ENCODE measurements around the gene SIPA1L3.

The SIPA1L3 gene

GRCh38 chr19:38082256-38083118, 175.5 kb downstream of the SIPA1L3 start:
- Histone ChIP-seq H3K4me2 (ENCODE audit: insufficient read depth, low read length, poor library complexity, severe bottlenecking) (no peak overlapping the region), H3K9ac (ENCODE audit: low read depth, low read length, poor library complexity) (no peak overlapping the region), H3K18ac (ENCODE audit: low read length) (no peak overlapping the region), H3K27me3 (ENCODE audit: control insufficient read depth in 3 of 3, insufficient read depth in 3 of 3, low read depth in 1 of 3, low read length in 3 of 3) (no peaks in the 10 kb centered on the region), H4K91ac (ENCODE audit: low read depth, low read length, poor library complexity) (no peak overlapping the region), H2BK15ac (ENCODE audit: low read length) (no peak overlapping the region), H3K27ac (replicated peaks; ENCODE audit: low read length) (no peak overlapping the region), H3K4ac (ENCODE audit: low read length) (no peak overlapping the region), H2BK12ac (ENCODE audit: low read length) (no peak overlapping the region), H3K23ac (ENCODE audit: low read depth, low read length, poor library complexity) (no peak overlapping the region), H3K79me1 (ENCODE audit: low read depth, low read length) (peaks cover 2% of the 10 kb centered on the region), H4K8ac (ENCODE audit: low read depth, low read length) (no peak overlapping the region), H2AFZ (ENCODE audit: low read length) (no peak overlapping the region), H3K9me3 (replicated peaks in 1 of 2; ENCODE audit: control insufficient read depth in 2 of 2, insufficient read depth in 1 of 2, low read depth in 1 of 2, low read length in 2 of 2) (no peaks in the 10 kb centered on the region), H2BK120ac (ENCODE audit: low read depth, low read length) (no peak overlapping the region), H3K4me3 (ENCODE audit: low read length in 2 of 2) (no peak overlapping the region), H3K4me1 (ENCODE audit: control insufficient read depth in 2 of 2, insufficient read depth in 1 of 2, low read depth in 1 of 2, low read length in 2 of 2) (peaks cover 0 to 3% of the 10 kb centered on the region in 2 donors), H2AK5ac (ENCODE audit: low read depth, low read length) (no peak overlapping the region), H3K14ac (ENCODE audit: low read length) (no peak overlapping the region), H3K36me3 (replicated peaks in 1 of 2; ENCODE audit: control insufficient read depth in 2 of 2, insufficient read depth in 2 of 2, low read length in 2 of 2) (peaks cover 8 to 28% of the 10 kb centered on the region in 2 donors), H2BK5ac (ENCODE audit: low read length) (no peak overlapping the region)
- no peak for DNase-seq (ENCODE audit: low spot score)
- no CpG with 5 or more reads among the region's 78 CpGs for WGBS, 2 donors (ENCODE audit: extremely low coverage in 2 of 2, insufficient read length in 2 of 2, insufficient replicate concordance in 1 of 2)

- Histone ChIP-seq H3K9ac (ENCODE audit: low read depth, low read length, poor library complexity) (no peak overlapping the region), H2BK120ac (ENCODE audit: low read depth, low read length) (no peak overlapping the region), H3K36me3 (replicated peaks in 1 of 2; ENCODE audit: control insufficient read depth in 2 of 2, insufficient read depth in 2 of 2, low read length in 2 of 2) (peaks cover 17 to 41% of the 10 kb centered on the region in 2 donors), H2AK5ac (ENCODE audit: low read depth, low read length) (no peak overlapping the region), H2AFZ (ENCODE audit: low read length) (no peak overlapping the region), H4K91ac (ENCODE audit: low read depth, low read length, poor library complexity) (no peak overlapping the region), H3K9me3 (replicated peaks in 1 of 2; ENCODE audit: control insufficient read depth in 2 of 2, insufficient read depth in 1 of 2, low read depth in 1 of 2, low read length in 2 of 2) (no peaks in the 10 kb centered on the region), H4K8ac (ENCODE audit: low read depth, low read length) (no peak overlapping the region), H3K18ac (ENCODE audit: low read length) (no peak overlapping the region), H3K14ac (ENCODE audit: low read length) (no peak overlapping the region), H3K27me3 (ENCODE audit: control insufficient read depth in 3 of 3, insufficient read depth in 3 of 3, low read depth in 1 of 3, low read length in 3 of 3) (no peaks in the 10 kb centered on the region), H3K79me1 (ENCODE audit: low read depth, low read length) (peaks cover 5% of the 10 kb centered on the region), H3K4me2 (ENCODE audit: insufficient read depth, low read length, poor library complexity, severe bottlenecking) (no peak overlapping the region), H2BK5ac (ENCODE audit: low read length) (no peak overlapping the region), H3K23ac (ENCODE audit: low read depth, low read length, poor library complexity) (no peak overlapping the region), H3K4me3 (ENCODE audit: low read length in 2 of 2) (no peak overlapping the region), H2BK12ac (ENCODE audit: low read length) (no peak overlapping the region), H2BK15ac (ENCODE audit: low read length) (no peak overlapping the region), H3K27ac (replicated peaks; ENCODE audit: low read length) (no peak overlapping the region), H3K4ac (ENCODE audit: low read length) (no peak overlapping the region), H3K4me1 (ENCODE audit: control insufficient read depth in 2 of 2, insufficient read depth in 1 of 2, low read depth in 1 of 2, low read length in 2 of 2) (peaks cover 0 to 3% of the 10 kb centered on the region in 2 donors)
- no peak for DNase-seq (ENCODE audit: low spot score)
- no CpG with 5 or more reads among the region's 7 CpGs for WGBS, 2 donors (ENCODE audit: extremely low coverage in 2 of 2, insufficient read length in 2 of 2, insufficient replicate concordance in 1 of 2)
Observed at GRCh38 chr19:38084196-38084595, 177.2 kb downstream of the SIPA1L3 start.

GRCh38 chr19:38089440-38089839, 182.4 kb downstream of the SIPA1L3 start:
- Histone ChIP-seq H2AK5ac (ENCODE audit: low read depth, low read length) (no peak overlapping the region), H3K27ac (replicated peaks; ENCODE audit: low read length) (no peak overlapping the region), H3K4ac (ENCODE audit: low read length) (no peak overlapping the region), H3K27me3 (ENCODE audit: control insufficient read depth in 3 of 3, insufficient read depth in 3 of 3, low read depth in 1 of 3, low read length in 3 of 3) (no peaks in the 10 kb centered on the region), H3K36me3 (replicated peaks in 1 of 2; ENCODE audit: control insufficient read depth in 2 of 2, insufficient read depth in 2 of 2, low read length in 2 of 2) (peaks cover 10 to 45% of the 10 kb centered on the region in 2 donors), H3K79me1 (ENCODE audit: low read depth, low read length) (peaks cover 3% of the 10 kb centered on the region), H3K9me3 (replicated peaks in 1 of 2; ENCODE audit: control insufficient read depth in 2 of 2, insufficient read depth in 1 of 2, low read depth in 1 of 2, low read length in 2 of 2) (no peaks in the 10 kb centered on the region), H2BK120ac (ENCODE audit: low read depth, low read length) (no peak overlapping the region), H2BK5ac (ENCODE audit: low read length) (no peak overlapping the region), H3K9ac (ENCODE audit: low read depth, low read length, poor library complexity) (no peak overlapping the region), H2BK12ac (ENCODE audit: low read length) (no peak overlapping the region), H2BK15ac (ENCODE audit: low read length) (no peak overlapping the region), H3K4me2 (ENCODE audit: insufficient read depth, low read length, poor library complexity, severe bottlenecking) (no peak overlapping the region), H4K91ac (ENCODE audit: low read depth, low read length, poor library complexity) (no peak overlapping the region), H3K18ac (ENCODE audit: low read length) (no peak overlapping the region), H3K4me3 (ENCODE audit: low read length in 2 of 2) (no peak overlapping the region), H2AFZ (ENCODE audit: low read length) (no peak overlapping the region), H3K4me1 (ENCODE audit: control insufficient read depth in 2 of 2, insufficient read depth in 1 of 2, low read depth in 1 of 2, low read length in 2 of 2) (no peaks in the 10 kb centered on the region), H3K23ac (ENCODE audit: low read depth, low read length, poor library complexity) (no peak overlapping the region), H3K14ac (ENCODE audit: low read length) (no peak overlapping the region), H4K8ac (ENCODE audit: low read depth, low read length) (no peak overlapping the region)
- no CpG with 5 or more reads among the region's 1 CpG for whole genome bisulfite sequencing, 2 donors (ENCODE audit: extremely low coverage in 2 of 2, insufficient read length in 2 of 2, insufficient replicate concordance in 1 of 2)
- DNase-seq (ENCODE audit: low spot score), result no peak

- H3K4me2 ChIP-seq (ENCODE audit: insufficient read depth, low read length, poor library complexity, severe bottlenecking), result no peak overlapping the region
- no peak overlapping the region for H3K4me3 ChIP-seq (ENCODE audit: low read length in 2 of 2)
- H2BK15ac ChIP-seq (ENCODE audit: low read length), result no peak overlapping the region
- H3K18ac ChIP-seq (ENCODE audit: low read length), result no peak overlapping the region
- H2BK5ac ChIP-seq (ENCODE audit: low read length), result no peak overlapping the region
- H3K23ac ChIP-seq (ENCODE audit: low read depth, low read length, poor library complexity), result no peak overlapping the region
- no CpG with 5 or more reads among the region's 8 CpGs for WGBS, 2 donors (ENCODE audit: extremely low coverage in 2 of 2, insufficient read length in 2 of 2, insufficient replicate concordance in 1 of 2)
- no peak for DNase-seq (ENCODE audit: low spot score)
- H3K9ac ChIP-seq (ENCODE audit: low read depth, low read length, poor library complexity), result peak overlapping the region; percentile 31
- peaks cover 0 to 2% of the 10 kb centered on the region in 2 donors for H3K9me3 ChIP-seq (replicated peaks in 1 of 2; ENCODE audit: control insufficient read depth in 2 of 2, insufficient read depth in 1 of 2, low read depth in 1 of 2, low read length in 2 of 2)
- no peaks in the 10 kb centered on the region for H3K27me3 ChIP-seq (ENCODE audit: control insufficient read depth in 3 of 3, insufficient read depth in 3 of 3, low read depth in 1 of 3, low read length in 3 of 3)
- peaks cover 3% of the 10 kb centered on the region for H3K79me1 ChIP-seq (ENCODE audit: low read depth, low read length)
- H2AFZ ChIP-seq (ENCODE audit: low read length), result no peak overlapping the region
- H4K91ac ChIP-seq (ENCODE audit: low read depth, low read length, poor library complexity), result no peak overlapping the region
- H3K4me1 ChIP-seq (ENCODE audit: control insufficient read depth in 2 of 2, insufficient read depth in 1 of 2, low read depth in 1 of 2, low read length in 2 of 2), result no peaks in the 10 kb centered on the region
- H3K36me3 ChIP-seq (replicated peaks in 1 of 2; ENCODE audit: control insufficient read depth in 2 of 2, insufficient read depth in 2 of 2, low read length in 2 of 2), result peaks cover 6 to 51% of the 10 kb centered on the region in 2 donors
- H3K14ac ChIP-seq (ENCODE audit: low read length), result no peak overlapping the region
- H2BK120ac ChIP-seq (ENCODE audit: low read depth, low read length), result no peak overlapping the region
- H3K27ac ChIP-seq (replicated peaks; ENCODE audit: low read length), result no peak overlapping the region
- no peak overlapping the region for H2BK12ac ChIP-seq (ENCODE audit: low read length)
- no peak overlapping the region for H3K4ac ChIP-seq (ENCODE audit: low read length)
- peak overlapping the region; percentile 44 for H2AK5ac ChIP-seq (ENCODE audit: low read depth, low read length)
- no peak overlapping the region for H4K8ac ChIP-seq (ENCODE audit: low read depth, low read length)
Observed at GRCh38 chr19:38093154-38093553, 186.1 kb downstream of the SIPA1L3 start.

Measured in neuronal stem cell (in vitro differentiated cells).